DOHH2 (cell line): ENCODE measurements around the gene PLXNA2.

Experiments
- EZH2phosphoT487 ChIP-seq: fragments of 200-600 bp; sonication (generic); IDR thresholded peaks from 2 replicates; pipeline ENCODE4 v1.6.1; 2017; ENCODE audit warnings: borderline replicate concordance, mild to moderate bottlenecking, antibody characterized with exemption, low read length, moderate library complexity, mixed read lengths
- TF ChIP-seq, protein P1 (sequence below): fragments of 200-600 bp; sonication (generic); IDR thresholded peaks from one replicate; pipeline ENCODE4 v1.5.1; 2014; ENCODE audit warnings: antibody characterized with exemption, mild to moderate bottlenecking, low read depth, low read length; ENCODE audit not compliant: poor library complexity, severe bottlenecking

DNA sequence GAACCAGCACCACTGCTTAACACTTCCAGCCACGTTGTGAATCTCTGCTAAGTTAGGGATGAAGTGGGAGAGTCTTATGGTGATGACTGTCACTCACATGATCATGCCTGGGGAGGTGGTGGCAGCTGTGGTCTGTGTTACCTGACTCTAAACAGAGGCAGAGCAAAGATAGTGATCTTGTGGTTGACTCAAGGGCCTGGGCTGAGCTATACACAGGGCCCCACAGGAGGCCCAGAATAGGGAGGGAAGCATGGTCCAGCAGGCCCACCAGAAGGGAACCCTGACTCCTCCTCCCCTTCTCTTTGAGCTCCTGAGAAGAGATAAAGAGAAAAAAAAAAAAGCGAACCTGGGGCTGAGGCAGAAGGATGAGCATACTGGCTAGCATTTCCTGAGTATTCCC is 55.0 kb downstream of the PLXNA2 start:
- TF ChIP-seq, protein P1, sequence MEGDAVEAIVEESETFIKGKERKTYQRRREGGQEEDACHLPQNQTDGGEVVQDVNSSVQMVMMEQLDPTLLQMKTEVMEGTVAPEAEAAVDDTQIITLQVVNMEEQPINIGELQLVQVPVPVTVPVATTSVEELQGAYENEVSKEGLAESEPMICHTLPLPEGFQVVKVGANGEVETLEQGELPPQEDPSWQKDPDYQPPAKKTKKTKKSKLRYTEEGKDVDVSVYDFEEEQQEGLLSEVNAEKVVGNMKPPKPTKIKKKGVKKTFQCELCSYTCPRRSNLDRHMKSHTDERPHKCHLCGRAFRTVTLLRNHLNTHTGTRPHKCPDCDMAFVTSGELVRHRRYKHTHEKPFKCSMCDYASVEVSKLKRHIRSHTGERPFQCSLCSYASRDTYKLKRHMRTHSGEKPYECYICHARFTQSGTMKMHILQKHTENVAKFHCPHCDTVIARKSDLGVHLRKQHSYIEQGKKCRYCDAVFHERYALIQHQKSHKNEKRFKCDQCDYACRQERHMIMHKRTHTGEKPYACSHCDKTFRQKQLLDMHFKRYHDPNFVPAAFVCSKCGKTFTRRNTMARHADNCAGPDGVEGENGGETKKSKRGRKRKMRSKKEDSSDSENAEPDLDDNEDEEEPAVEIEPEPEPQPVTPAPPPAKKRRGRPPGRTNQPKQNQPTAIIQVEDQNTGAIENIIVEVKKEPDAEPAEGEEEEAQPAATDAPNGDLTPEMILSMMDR: no peak
- TF ChIP-seq EZH2phosphoT487: no peak
